ENCODE data around the gene DOK1. TPM values are rescaled to one million over a fixed set of nuclear protein-coding genes. Genes with fewer than 3 reads are reported as not detected.
"Not testable (repeated sequence)": the region's sequence is repeated elsewhere in the genome, so short reads cannot be mapped to it uniquely, and the experiment has no call there.

DOK1 gene
- total RNA-seq, 2 experiments from 2014 or later = 19.6 to 23.5 TPM

- no peaks in the 10 kb centered on the region for H3K9me3 Mint-ChIP-seq
- no peak overlapping the region for H3K4me3 Mint-ChIP-seq
- peaks cover 12% of the 10 kb centered on the region for H3K4me1 Mint-ChIP-seq
- no peak for DNase-seq
- peaks cover 47% of the 10 kb centered on the region for H3K27me3 Mint-ChIP-seq
- H3K36me3 Mint-ChIP-seq = peaks cover 4% of the 10 kb centered on the region
- no peak overlapping the region for H3K27ac Mint-ChIP-seq
These were observed 2.3 kb upstream of the DOK1 start for GRCh38 chr2:74551942-74552913.

- no peak for DNase-seq
- Mint-ChIP-seq H3K9me3 (no peaks in the 10 kb centered on the region), H3K27me3 (peaks cover 38% of the 10 kb centered on the region), H3K27ac (peak overlapping the region; percentile 14), H3K4me3 (peak overlapping the region; percentile 53), H3K36me3 (peaks cover 4% of the 10 kb centered on the region), H3K4me1 (peaks cover 12% of the 10 kb centered on the region)
These were observed 1.4 kb upstream of the DOK1 start for GRCh38 chr2:74552914-74553811.

- Mint-ChIP-seq H3K9me3 (no peaks in the 10 kb centered on the region), H3K4me1 (peaks cover 5% of the 10 kb centered on the region)
These were observed 456 bp downstream of the DOK1 start for GRCh38 chr2:74554820-74555531.

GRCh38 chr2:74555610-74556103, 1.1 kb downstream of the DOK1 start:
- Mint-ChIP-seq H3K27me3 (peaks cover 26% of the 10 kb centered on the region), H3K4me1 (peaks cover 10% of the 10 kb centered on the region), H3K4me3 (peak overlapping the region; percentile 94), H3K36me3 (peaks cover 4% of the 10 kb centered on the region), H3K27ac (peak overlapping the region; percentile 87), H3K9me3 (no peaks in the 10 kb centered on the region)
- DNase-seq = no peak

More at GRCh38 chr2:74554820-74555531, 456 bp downstream of the DOK1 start:
- Mint-ChIP-seq H3K36me3 (peaks cover 4% of the 10 kb centered on the region), H3K4me3 (peak overlapping the region; percentile 94), H3K27me3 (peaks cover 26% of the 10 kb centered on the region), H3K27ac (peak overlapping the region; percentile 87)
- peak; percentile 54 for DNase-seq

- Mint-ChIP-seq H3K36me3 (peaks cover 4% of the 10 kb centered on the region), H3K4me1 (peaks cover 10% of the 10 kb centered on the region), H3K9me3 (no peaks in the 10 kb centered on the region), H3K27ac (no peak overlapping the region), H3K4me3 (peak overlapping the region; percentile 27), H3K27me3 (peaks cover 25% of the 10 kb centered on the region)
- no peak for DNase-seq
These were observed 1.6 kb downstream of the DOK1 start for GRCh38 chr2:74556159-74556558.

- peaks cover 27% of the 10 kb centered on the region for H3K27me3 Mint-ChIP-seq
- H3K27ac Mint-ChIP-seq = no peak overlapping the region
- no peak for DNase-seq
- H3K4me1 Mint-ChIP-seq = peaks cover 10% of the 10 kb centered on the region
- H3K36me3 Mint-ChIP-seq = peaks cover 4% of the 10 kb centered on the region
- no peak overlapping the region for H3K4me3 Mint-ChIP-seq
- no peaks in the 10 kb centered on the region for H3K9me3 Mint-ChIP-seq
These were observed 2.4 kb downstream of the DOK1 start for GRCh38 chr2:74556831-74557370.

- Mint-ChIP-seq H3K27ac (no peak overlapping the region), H3K4me3 (no peak overlapping the region)
These were observed 4.0 kb downstream of the DOK1 start for GRCh38 chr2:74558284-74559230.

GRCh38 chr2:74559912-74560311, 5.4 kb downstream of the DOK1 start:
- H3K27me3 Mint-ChIP-seq = peaks cover 35% of the 10 kb centered on the region
- H3K4me3 Mint-ChIP-seq = no peak overlapping the region
- peaks cover 15% of the 10 kb centered on the region for H3K4me1 Mint-ChIP-seq
- no peak for DNase-seq
- H3K27ac Mint-ChIP-seq = no peak overlapping the region
- peaks cover 4% of the 10 kb centered on the region for H3K36me3 Mint-ChIP-seq
- H3K9me3 Mint-ChIP-seq = no peaks in the 10 kb centered on the region

More at GRCh38 chr2:74558284-74559230, 4.0 kb downstream of the DOK1 start:
- DNase-seq = no peak
- Mint-ChIP-seq H3K27me3 (peaks cover 35% of the 10 kb centered on the region), H3K4me1 (peaks cover 13% of the 10 kb centered on the region), H3K9me3 (no peaks in the 10 kb centered on the region), H3K36me3 (peaks cover 4% of the 10 kb centered on the region)

GRCh38 chr2:74560591-74560990, 6.1 kb downstream of the DOK1 start:
- H3K4me1 Mint-ChIP-seq = peaks cover 15% of the 10 kb centered on the region
- peaks cover 35% of the 10 kb centered on the region for H3K27me3 Mint-ChIP-seq
- no peak overlapping the region for H3K27ac Mint-ChIP-seq

GRCh38 chr2:74561022-74561421, 6.5 kb downstream of the DOK1 start:
- not testable (repeated sequence) for H3K4me3 Mint-ChIP-seq, H3K27ac Mint-ChIP-seq, DNase-seq, H3K9me3 Mint-ChIP-seq, H3K36me3 Mint-ChIP-seq
- Mint-ChIP-seq H3K27me3 (peaks cover 35% of the 10 kb centered on the region), H3K4me1 (peaks cover 15% of the 10 kb centered on the region)

More at GRCh38 chr2:74560591-74560990, 6.1 kb downstream of the DOK1 start:
- no peak overlapping the region for H3K4me3 Mint-ChIP-seq
- peaks cover 4% of the 10 kb centered on the region for H3K36me3 Mint-ChIP-seq
- no peak for DNase-seq
- H3K9me3 Mint-ChIP-seq = no peaks in the 10 kb centered on the region

- Mint-ChIP-seq H3K36me3 (no peaks in the 10 kb centered on the region), H3K9me3 (no peaks in the 10 kb centered on the region), H3K27ac (no peak overlapping the region), H3K4me1 (peaks cover 22% of the 10 kb centered on the region), H3K4me3 (no peak overlapping the region), H3K27me3 (peaks cover 35% of the 10 kb centered on the region)
- no peak for DNase-seq
These were observed 7.7 kb downstream of the DOK1 start for GRCh38 chr2:74562126-74562775.

GRCh38 chr2:74564222-74564621, 9.7 kb downstream of the DOK1 start:
- H3K9me3 Mint-ChIP-seq = no peaks in the 10 kb centered on the region
- H3K4me1 Mint-ChIP-seq = peaks cover 32% of the 10 kb centered on the region
- H3K4me3 Mint-ChIP-seq = no peak overlapping the region
- H3K36me3 Mint-ChIP-seq = peaks cover 3% of the 10 kb centered on the region
- no peak overlapping the region for H3K27ac Mint-ChIP-seq
- no peak for DNase-seq
- peaks cover 35% of the 10 kb centered on the region for H3K27me3 Mint-ChIP-seq
